Measurements from ENCODE around the gene DPH1. TPM values are rescaled to one million over a fixed set of nuclear protein-coding genes. Genes with fewer than 3 reads are reported as not detected.

Gene DPH1
- total RNA-seq, 1 experiment from 2014 or later = 18.4 TPM

DNA sequence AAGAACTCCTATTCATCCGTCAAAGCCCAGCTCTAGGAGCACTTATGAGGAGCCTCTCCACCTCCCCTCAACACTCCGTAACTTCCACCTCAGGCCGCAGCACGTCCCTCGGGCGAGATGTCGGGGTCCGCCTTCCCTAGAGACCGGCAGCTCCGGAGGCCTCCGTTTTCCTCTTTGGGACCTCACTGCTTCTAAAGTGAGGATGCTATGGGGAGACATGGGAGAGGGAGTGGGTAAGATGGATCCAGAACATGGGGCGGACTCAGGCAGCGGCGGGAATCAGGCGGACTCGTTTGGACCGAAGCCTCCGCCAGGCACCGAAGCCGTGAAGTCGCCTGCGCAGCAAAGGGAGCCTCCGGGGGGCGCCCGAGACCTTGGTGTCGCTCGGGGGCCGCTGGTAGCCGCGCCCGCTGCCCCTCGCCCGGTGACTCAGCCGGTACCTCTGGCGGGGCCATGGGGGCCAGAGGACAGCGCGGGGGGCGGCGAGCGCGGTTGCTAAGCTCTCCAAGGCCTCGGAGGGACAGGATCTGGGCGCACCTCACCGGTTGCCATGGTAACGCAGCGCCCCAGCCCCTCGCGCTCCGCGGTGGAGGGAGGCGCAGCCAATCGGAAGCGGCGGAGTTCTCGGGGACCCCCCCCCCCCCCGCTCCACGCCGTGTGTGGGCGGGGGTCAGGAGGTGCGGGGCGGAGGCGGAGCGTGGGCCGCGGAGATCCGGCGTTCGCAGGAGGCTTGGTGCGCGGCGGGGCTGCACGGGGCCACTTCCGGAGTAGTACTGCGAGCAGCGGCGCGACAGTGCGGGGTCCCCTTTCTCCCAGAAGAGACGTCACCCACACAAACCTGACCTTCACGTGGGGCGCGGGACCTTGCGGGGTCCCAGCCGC, 23.7 kb downstream of the DPH1 start:
- no peak overlapping the region for H3K4me3 ChIP-seq
- no peaks in the 10 kb centered on the region for H3K36me3 ChIP-seq
- H3K27me3 ChIP-seq = no peaks in the 10 kb centered on the region
- peak; percentile 34 for DNase-seq
- no peaks in the 10 kb centered on the region for H3K9me3 ChIP-seq

GRCh38 chr17:2054262-2054511, 24.2 kb downstream of the DPH1 start:
- no peaks in the 10 kb centered on the region for H3K27me3 ChIP-seq
- DNase-seq = no peak
- no peaks in the 10 kb centered on the region for H3K36me3 ChIP-seq
- H3K9me3 ChIP-seq = no peaks in the 10 kb centered on the region
- H3K4me3 ChIP-seq = no peak overlapping the region

- peak; percentile 69 for DNase-seq
- Histone ChIP-seq H3K4me3 (peak within 1 kb of the TSS; percentile 62), H3K36me3 (no peaks in the 10 kb centered on the region), H3K27me3 (no peaks in the 10 kb centered on the region), H3K9me3 (no peaks in the 10 kb centered on the region)
These were observed 24.7 kb downstream of the DPH1 start, which contains the start of gene HIC1 for GRCh38 chr17:2054512-2055291. Gene HIC1, plus strand, starts transcription at chr17:2055103. Its CDS starts 1,588 bp downstream, at chr17:2056691.

GRCh38 chr17:2055292-2056205, 25.6 kb downstream of the DPH1 start:
- no peak for DNase-seq
- no peaks in the 10 kb centered on the region for H3K27me3 ChIP-seq
- H3K4me3 ChIP-seq = peak overlapping the region; percentile 62
- no peaks in the 10 kb centered on the region for H3K36me3 ChIP-seq
- no peaks in the 10 kb centered on the region for H3K9me3 ChIP-seq

DNA sequence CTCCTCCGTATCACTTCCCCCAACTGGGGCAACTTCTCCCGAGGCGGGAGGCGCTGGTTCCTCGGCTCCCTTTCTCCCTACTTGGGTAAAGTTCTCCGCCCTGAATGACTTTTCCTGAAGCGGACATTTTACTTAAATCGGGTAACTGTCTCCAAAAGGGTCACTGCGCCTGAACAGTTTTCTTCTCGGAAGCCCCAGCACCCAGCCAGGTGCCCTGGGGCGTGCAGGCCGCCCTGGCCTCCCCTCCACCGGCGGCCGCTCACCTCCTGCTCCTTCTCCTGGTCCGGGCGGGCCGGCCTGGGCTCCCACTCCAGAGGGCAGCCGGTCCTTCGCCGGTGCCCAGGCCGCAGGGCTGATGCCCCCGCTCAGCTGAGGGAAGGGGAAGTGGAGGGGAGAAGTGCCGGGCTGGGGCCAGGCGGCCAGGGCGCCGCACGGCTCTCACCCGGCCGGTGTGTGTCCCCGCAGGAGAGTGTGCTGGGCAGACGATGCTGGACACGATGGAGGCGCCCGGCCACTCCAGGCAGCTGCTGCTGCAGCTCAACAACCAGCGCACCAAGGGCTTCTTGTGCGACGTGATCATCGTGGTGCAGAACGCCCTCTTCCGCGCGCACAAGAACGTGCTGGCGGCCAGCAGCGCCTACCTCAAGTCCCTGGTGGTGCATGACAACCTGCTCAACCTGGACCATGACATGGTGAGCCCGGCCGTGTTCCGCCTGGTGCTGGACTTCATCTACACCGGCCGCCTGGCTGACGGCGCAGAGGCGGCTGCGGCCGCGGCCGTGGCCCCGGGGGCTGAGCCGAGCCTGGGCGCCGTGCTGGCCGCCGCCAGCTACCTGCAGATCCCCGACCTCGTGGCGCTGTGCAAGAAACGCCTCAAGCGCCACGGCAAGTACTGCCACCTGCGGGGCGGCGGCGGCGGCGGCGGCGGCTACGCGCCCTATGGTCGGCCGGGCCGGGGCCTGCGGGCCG, 26.5 kb downstream of the DPH1 start:
- H3K27me3 ChIP-seq = no peaks in the 10 kb centered on the region
- no peaks in the 10 kb centered on the region for H3K9me3 ChIP-seq
- no peak overlapping the region for H3K4me3 ChIP-seq
- DNase-seq = no peak
- no peaks in the 10 kb centered on the region for H3K36me3 ChIP-seq

GRCh38 chr17:2057175-2057759, 27.3 kb downstream of the DPH1 start:
- H3K9me3 ChIP-seq = no peaks in the 10 kb centered on the region
- H3K27me3 ChIP-seq = no peaks in the 10 kb centered on the region
- H3K4me3 ChIP-seq = no peak overlapping the region
- no peak for DNase-seq
- no peaks in the 10 kb centered on the region for H3K36me3 ChIP-seq

- no peaks in the 10 kb centered on the region for H3K9me3 ChIP-seq
- no peaks in the 10 kb centered on the region for H3K27me3 ChIP-seq
- no peak overlapping the region for H3K4me3 ChIP-seq
- H3K36me3 ChIP-seq = no peaks in the 10 kb centered on the region
- no peak for DNase-seq
These were observed 28.0 kb downstream of the DPH1 start for GRCh38 chr17:2057760-2058585.

DNA sequence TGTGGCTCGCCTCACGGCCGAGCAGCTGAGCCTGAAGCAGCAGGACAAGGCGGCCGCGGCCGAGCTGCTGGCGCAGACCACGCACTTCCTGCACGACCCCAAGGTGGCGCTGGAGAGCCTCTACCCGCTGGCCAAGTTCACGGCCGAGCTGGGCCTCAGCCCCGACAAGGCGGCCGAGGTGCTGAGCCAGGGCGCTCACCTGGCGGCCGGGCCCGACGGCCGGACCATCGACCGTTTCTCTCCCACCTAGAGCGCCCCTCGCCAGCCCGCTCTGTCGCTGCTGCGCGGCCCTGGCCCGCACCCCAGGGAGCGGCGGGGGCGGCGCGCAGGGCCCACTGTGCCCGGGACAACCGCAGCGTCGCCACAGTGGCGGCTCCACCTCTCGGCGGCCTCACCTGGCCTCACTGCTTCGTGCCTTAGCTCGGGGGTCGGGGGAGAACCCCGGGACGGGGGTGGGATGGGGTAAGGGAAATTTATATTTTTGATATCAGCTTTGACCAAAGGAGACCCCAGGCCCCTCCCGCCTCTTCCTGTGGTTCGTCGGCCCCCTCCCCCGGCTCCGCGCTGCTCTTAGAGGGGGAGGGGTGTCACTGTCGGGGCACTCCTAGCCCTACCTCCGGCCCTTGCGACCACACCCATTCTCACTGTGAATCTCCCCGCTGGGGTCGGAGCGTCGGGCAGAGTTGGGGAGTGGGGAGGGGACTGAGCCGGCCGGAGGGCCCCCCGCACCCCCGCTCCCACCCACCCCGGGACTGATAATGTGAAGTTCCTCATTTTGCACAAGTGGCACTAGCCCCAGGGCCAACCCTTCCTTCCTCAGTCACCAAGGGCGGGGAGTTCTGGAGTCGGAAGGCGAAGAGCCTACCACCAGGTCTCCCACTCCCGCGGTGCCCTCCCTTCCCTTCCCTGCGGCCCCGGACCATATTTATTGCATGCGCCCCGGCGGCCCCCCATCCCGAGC, 28.9 kb downstream of the DPH1 start:
- H3K36me3 ChIP-seq = no peaks in the 10 kb centered on the region
- no peaks in the 10 kb centered on the region for H3K27me3 ChIP-seq
- no peak overlapping the region for H3K4me3 ChIP-seq
- no peak for DNase-seq
- H3K9me3 ChIP-seq = no peaks in the 10 kb centered on the region

DNA sequence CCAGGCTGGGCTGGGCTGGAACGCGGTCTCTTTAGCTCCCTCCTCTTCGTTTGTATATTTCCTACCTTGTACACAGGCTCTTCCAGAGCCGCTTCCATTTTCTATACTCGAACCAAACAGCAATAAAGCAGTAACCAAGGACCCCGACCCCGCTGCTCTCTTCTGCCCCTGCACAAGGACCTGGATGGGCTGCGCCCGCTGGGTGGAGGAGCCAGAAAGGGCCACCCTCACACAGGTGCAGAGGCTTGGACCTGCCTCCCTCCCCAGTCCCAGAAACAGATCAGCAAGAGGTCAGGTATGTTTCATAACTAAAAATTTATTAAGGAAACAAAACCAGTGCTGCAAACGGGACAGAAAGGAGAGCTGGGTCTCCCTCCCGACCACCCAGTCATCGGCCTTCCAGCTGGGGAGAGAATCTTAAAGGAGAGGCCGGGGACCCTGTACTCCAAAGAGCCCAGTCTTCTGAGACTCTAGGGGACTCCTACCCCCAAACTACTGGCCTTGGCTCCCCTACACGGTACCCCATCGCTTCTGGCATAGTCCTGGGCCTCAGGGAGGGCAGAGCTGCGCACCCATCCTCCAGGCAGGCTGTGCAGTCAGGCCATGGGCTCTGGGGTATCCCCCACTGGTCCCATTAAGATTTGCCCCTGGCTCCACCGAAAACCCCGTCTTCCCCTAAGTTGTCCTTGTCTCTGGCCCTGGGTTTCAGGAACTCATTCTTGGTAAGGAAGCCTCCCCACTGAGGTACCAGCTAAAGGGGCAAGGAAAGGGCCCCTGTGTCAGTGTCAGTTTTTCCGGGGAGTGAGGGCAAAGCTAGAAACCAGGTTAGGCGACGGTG, 29.8 kb downstream of the DPH1 start:
- DNase-seq = no peak
- 0 out of 2 replicates have a peak, but pooled peaks cover under 1% of the 10 kb centered on the region for H3K36me3 ChIP-seq
- H3K9me3 ChIP-seq = no peaks in the 10 kb centered on the region
- no peaks in the 10 kb centered on the region for H3K27me3 ChIP-seq
- H3K4me3 ChIP-seq = no peak overlapping the region

DNA sequence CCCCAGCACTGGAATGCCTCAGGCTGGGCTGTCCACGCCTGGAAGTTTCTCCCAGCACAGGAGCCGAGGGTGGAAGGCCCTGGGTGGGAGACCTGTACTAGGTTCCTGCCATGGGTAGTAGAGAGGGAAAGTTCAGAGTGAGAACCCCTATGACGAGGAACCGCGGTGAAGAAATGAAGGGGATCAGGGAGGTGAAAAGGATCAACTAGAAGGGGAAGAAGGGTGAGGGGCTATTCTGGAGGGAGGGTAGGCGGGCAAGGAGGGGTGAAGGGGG, 30.4 kb downstream of the DPH1 start:
- Histone ChIP-seq H3K36me3 (peaks cover 2% of the 10 kb centered on the region; the same call in 1 of the 2 replicates), H3K4me3 (no peak overlapping the region), H3K9me3 (no peaks in the 10 kb centered on the region), H3K27me3 (no peaks in the 10 kb centered on the region)
- no peak for DNase-seq

DNA sequence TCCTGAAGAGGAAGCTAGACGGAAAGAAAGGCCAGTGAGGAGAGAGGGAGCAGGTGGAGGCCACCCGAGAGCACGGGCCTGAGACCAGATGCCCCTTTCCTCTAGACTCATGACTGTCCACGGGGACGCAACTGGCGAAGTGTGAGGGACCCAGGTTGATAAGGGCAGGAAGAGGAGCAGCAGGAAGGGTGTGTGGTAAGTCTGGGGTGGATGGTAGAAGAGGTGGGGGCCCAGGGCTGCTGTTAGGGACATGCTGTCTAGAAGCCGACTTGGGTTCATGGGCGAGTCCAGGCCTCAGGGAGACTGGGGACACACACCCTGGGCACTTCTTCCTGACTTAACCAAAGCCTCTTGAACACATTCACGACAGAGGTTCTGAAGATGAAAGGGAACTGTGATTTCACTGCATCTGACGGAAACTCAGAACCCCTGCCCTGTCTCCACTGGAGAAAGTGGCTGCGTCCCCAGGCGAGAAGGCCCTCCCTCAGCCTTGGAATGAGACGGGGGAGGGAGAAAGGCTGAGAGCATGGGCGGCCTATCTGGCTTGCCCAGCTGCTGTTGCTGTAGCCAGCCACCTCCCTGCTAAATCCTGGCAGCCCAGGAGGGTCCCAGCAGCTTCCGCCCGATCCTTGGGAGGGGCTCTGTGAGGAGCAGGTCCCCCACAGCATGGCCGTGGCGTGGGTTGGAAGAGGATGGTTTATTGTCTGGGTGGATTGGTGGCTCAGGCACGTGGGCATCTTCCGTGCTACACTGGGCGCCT, 30.9 kb downstream of the DPH1 start:
- Histone ChIP-seq H3K27me3 (no peaks in the 10 kb centered on the region), H3K9me3 (no peaks in the 10 kb centered on the region), H3K36me3 (peaks cover 2% of the 10 kb centered on the region; the same call in 1 of the 2 replicates), H3K4me3 (no peak overlapping the region)
- DNase-seq = no peak

GRCh38 chr17:2061441-2061958, 31.5 kb downstream of the DPH1 start:
- DNase-seq = no peak
- Histone ChIP-seq H3K27me3 (no peaks in the 10 kb centered on the region), H3K4me3 (no peak overlapping the region), H3K9me3 (no peaks in the 10 kb centered on the region), H3K36me3 (peaks cover 2% of the 10 kb centered on the region; the same call in 1 of the 2 replicates)

All from MG63 (cell line).